DND-41 (cell line): ENCODE data around the gene PPP1R14C.

ENCODE experiments used
- EZH2 ChIP-seq: IDR thresholded peaks from 3 replicates; pipeline ENCODE4 v1.6.1; 2012; ENCODE audit warnings: borderline replicate concordance, low read depth, mild to moderate bottlenecking, moderate library complexity, low read length, inconsistent platforms; ENCODE audit not compliant: severe bottlenecking
- TF ChIP-seq, protein P1 (sequence below): IDR thresholded peaks from 2 replicates; pipeline ENCODE4 v1.5.1; 2012; ENCODE audit warnings: borderline replicate concordance, low read length, moderate library complexity, mild to moderate bottlenecking; ENCODE audit not compliant: poor library complexity, severe bottlenecking; ENCODE audit errors: extremely low read depth

DNA sequence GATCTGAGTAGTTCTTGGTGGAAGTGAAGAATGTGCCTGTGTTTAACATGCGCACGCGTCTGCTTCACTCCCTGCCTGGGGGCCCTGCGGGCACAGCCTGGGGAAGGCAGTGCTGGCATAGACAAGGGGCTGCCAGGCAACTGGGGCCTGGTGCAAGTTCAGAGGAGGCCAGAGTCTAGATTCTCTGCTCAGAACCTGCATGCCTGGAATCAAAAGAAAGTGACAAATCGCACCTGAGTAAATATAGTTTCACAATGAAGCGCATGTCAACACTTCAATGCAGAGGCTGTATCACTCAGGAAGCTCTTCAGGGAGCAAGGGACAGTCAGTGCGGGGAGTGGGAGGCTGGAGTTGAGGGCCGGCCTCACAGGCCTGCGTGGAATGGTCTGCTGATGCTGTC is 24.2 kb upstream of the PPP1R14C start:
- TF ChIP-seq, protein P1, sequence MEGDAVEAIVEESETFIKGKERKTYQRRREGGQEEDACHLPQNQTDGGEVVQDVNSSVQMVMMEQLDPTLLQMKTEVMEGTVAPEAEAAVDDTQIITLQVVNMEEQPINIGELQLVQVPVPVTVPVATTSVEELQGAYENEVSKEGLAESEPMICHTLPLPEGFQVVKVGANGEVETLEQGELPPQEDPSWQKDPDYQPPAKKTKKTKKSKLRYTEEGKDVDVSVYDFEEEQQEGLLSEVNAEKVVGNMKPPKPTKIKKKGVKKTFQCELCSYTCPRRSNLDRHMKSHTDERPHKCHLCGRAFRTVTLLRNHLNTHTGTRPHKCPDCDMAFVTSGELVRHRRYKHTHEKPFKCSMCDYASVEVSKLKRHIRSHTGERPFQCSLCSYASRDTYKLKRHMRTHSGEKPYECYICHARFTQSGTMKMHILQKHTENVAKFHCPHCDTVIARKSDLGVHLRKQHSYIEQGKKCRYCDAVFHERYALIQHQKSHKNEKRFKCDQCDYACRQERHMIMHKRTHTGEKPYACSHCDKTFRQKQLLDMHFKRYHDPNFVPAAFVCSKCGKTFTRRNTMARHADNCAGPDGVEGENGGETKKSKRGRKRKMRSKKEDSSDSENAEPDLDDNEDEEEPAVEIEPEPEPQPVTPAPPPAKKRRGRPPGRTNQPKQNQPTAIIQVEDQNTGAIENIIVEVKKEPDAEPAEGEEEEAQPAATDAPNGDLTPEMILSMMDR = no peak
- TF ChIP-seq EZH2 = no peak
